MM.1S (cell line): Measurements from ENCODE around the gene RNU1-1.
"Not testable (repeated sequence)": the region's sequence is repeated elsewhere in the genome, so short reads cannot be mapped to it uniquely, and the experiment has no call there.

Experiments
- CTCF ChIP-seq: fragments of 300-600 bp; sonication (generic); IDR thresholded peaks from 2 replicates; pipeline ENCODE4 v1.5.1; 2016; ENCODE audit warnings: antibody characterized with exemption, low read length, mixed read lengths
- EZH2 ChIP-seq: fragments of 300-600 bp; sonication (generic); optimal IDR thresholded peaks from 2 replicates; pipeline ENCODE3; 2017; ENCODE audit warnings: low read depth, mild to moderate bottlenecking, antibody characterized with exemption, low read length, mixed read lengths

DNA sequence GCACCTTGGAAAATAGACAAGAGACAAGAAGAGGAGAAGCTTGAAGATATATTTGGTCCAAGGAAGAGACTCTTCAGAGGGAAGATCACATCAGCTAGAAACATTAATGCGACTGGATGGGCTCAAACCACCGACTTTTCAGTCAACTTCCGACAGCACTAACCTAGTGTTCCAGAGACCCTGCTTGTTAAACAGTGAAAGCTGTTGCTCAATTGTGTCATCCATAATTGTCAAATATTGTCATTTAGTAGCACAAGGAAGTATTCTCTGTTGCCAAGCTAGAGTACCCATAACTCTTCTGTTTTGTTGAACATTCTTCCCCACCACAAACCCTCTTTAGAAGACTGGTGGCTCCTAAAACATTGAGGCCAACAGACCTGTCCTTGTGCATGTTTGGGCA is 42.9 kb upstream of the RNU1-1 start:
- TF ChIP-seq CTCF, EZH2: not testable (repeated sequence)
